Gastroesophageal sphincter (tissue), 3 donors: ENCODE results near the gene TTC33.

Experiments
- CTCF ChIP-seq, 4 experiments: fragments of 200-600 bp in 2 of 4; fragments of 450-650 bp in 2 of 4; sonication (generic) in 1 of 4; IDR thresholded peaks; one replicate each; pipeline ENCODE4 v1.5.1; 2017 to 2019; ENCODE audit warnings: antibody characterized with exemption in 4 of 4, mild to moderate bottlenecking in 2 of 4, moderate library complexity in 2 of 4
- POLR2A ChIP-seq, 2 donors: fragments of 450-650 bp; IDR thresholded peaks; one replicate each; pipeline ENCODE4 v1.6.1; 2017; ENCODE audit warnings: antibody characterized with exemption in 2 of 2, mild to moderate bottlenecking in 2 of 2, moderate library complexity in 1 of 2
- POLR2AphosphoS5 ChIP-seq: sonication (generic); formaldehyde crosslinking; IDR thresholded peaks from one replicate; pipeline ENCODE4 v1.6.1; 2017; ENCODE audit warnings: antibody characterized with exemption

- TF ChIP-seq CTCF (IDR thresholded peaks at IDR 0.05): no peak
- TF ChIP-seq POLR2AphosphoS5: no peak
- TF ChIP-seq POLR2A (IDR thresholded peaks at IDR 0.05): no peak
Measured at GRCh38 chr5:40690267-40690666, 65.5 kb downstream of the TTC33 start.
